ENCODE data around the gene TNP1.

TNP1 gene

DNA sequence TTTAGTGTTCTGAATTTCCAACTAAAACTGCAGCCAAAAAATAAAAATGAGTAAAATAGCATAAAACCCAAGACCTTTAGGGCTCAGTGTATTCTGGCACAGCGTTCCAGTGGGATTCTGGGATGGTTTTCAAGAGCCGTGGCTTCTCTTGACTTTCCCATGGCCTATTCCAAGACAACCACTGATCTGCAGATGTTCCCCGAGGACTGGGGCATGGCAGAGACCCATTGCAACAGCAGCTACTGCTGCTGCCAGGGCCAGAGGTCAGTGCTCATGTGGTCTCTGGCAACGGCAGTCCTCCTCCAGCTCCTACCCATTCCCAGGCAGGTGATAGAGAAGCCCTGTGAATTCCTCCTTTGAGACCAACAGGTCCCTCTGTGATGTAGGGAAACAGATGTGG, 26.8 kb downstream of the TNP1 start:
- no peak for DNase-seq

DNA sequence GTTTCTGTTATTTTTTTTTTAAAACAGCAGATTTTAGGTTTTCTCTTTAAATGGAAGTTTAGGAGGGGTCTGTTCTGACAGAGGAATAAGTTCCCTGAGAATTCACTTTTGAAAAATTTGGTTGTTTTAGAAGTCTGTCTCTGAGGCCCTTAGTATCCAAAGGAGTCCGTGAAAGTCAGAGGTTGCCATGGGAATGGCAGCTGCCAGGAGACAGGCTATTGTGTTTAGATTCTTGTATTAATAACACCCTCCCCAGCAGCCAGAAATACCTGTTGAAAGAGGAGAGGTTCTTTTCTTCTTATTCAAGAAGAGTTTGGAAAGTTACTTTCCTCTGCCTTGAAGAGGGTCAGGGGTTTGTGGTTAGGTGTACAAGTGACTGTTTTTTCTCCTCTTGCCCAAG, 29.5 kb downstream of the TNP1 start:
- Mint-ChIP-seq H3K4me3 (no peak overlapping the region), H3K4me1 (no peaks in the 10 kb centered on the region), H3K27me3 (peaks cover 34% of the 10 kb centered on the region), H3K27ac (no peak overlapping the region), H3K9me3 (no peaks in the 10 kb centered on the region)
- no peak for DNase-seq
- no peak for ATAC-seq

More for the DNA sequence above, 26.8 kb downstream of the TNP1 start:
- no peak for ATAC-seq
- Mint-ChIP-seq H3K4me1 (no peaks in the 10 kb centered on the region), H3K27me3 (peaks cover 45% of the 10 kb centered on the region), H3K4me3 (no peak overlapping the region), H3K27ac (no peak overlapping the region), H3K9me3 (no peaks in the 10 kb centered on the region)

DNA sequence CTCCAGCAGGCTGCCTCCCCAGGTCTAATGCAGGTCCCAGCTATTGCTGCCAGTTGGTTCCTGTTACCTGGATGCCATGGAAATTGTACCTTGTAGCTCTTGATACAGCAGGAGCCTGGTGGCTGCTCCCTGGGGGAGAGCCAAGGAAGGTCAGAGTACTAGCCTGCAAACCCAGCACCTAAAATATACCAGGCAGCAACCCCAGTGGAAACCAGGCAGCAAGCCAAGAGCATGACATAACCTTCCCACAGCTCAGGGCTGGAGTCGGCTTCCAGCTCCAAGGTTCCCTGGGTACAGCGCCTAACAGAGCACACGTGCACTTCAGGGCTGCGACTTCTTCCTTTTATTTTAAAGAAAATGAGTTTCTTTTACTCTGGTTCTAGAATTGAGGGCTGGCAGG, 30.3 kb downstream of the TNP1 start:
- no peak overlapping the region for H3K27ac Mint-ChIP-seq
- peaks cover 34% of the 10 kb centered on the region for H3K27me3 Mint-ChIP-seq
- no peaks in the 10 kb centered on the region for H3K4me1 Mint-ChIP-seq
- no peaks in the 10 kb centered on the region for H3K9me3 Mint-ChIP-seq
- ATAC-seq (no peak), DNase-seq (no peak)
- H3K4me3 Mint-ChIP-seq, result no peak overlapping the region

DNA sequence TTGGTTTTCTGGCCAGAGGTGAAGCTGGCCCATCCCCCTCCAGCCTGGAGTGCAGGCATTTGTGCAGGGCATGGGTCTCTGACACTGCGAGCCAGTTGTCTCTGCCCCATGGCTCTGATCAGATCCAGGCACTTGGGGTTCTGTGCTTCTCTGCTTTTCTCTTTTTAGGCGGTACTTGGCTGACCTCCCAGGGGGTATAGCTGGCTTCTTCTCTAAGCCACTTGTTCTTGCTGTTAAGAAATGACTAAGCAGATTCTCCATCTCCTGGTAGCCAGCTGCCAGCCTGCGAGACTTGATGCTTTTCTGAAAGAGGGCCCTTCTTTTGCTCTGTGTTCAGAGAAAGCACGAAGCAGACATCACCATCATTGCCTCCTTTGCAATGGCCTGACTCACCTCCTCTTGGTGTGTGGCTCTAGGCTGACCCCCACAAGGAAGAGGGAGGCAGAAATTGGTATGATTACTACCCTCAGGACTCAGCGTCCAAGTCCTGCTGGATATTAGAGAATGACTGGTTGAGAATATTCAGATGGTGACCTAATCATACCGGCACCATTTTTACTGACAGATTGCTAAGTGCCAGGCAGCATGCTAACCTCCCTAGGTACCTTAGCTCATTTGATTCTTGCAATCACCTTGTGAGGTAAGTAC, 32.7 kb downstream of the TNP1 start:
- Mint-ChIP-seq H3K27me3 (peaks cover 34% of the 10 kb centered on the region), H3K4me1 (no peaks in the 10 kb centered on the region), H3K27ac (no peak overlapping the region), H3K9me3 (no peaks in the 10 kb centered on the region), H3K4me3 (no peak overlapping the region)
- ATAC-seq (no peak), DNase-seq (no peak)

DNA sequence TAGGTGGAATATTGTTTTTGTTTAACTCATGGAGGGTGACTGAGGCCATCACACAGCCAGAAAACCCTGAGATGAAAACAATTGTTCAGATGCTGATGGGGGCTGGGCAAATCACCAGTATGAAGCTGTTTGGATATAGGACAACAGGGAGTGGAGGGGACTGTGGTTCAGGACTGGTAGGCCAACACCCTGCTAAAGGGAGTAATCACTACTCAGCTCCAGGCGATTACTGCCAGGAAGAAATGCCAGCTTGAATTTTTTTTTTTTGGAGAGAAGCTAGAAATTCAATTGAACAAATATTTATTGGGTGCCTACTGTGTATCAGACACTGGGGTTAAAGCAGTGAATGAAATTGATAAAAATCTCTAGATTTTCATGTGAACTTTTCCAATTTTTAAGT, 37.4 kb downstream of the TNP1 start:
- no peaks in the 10 kb centered on the region for H3K4me1 Mint-ChIP-seq
- DNase-seq, result no peak
- H3K4me3 Mint-ChIP-seq, result no peak overlapping the region
- H3K27me3 Mint-ChIP-seq, result peaks cover 41% of the 10 kb centered on the region
- no peak overlapping the region for H3K27ac Mint-ChIP-seq
- no peak for ATAC-seq
- no peaks in the 10 kb centered on the region for H3K9me3 Mint-ChIP-seq

DNA sequence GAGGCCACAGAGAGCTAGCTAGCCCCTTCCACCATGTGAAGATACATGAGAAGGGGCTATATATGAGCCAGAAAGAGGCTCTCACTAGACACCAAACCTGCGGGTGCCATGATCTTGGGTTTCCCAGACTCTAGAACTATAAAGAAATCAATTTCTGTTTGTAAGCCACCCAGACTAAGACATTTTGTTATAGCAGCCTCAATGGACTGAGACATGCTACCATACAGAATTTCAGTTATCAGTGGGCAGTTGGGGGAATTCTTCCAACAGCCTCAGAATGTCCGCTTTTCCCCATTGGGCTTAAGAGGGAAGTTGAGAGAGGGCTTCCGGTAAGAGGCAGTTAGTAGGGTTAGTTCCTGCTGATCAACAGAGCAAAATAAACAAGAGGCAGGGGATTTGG, 39.2 kb downstream of the TNP1 start:
- H3K4me3 Mint-ChIP-seq, result no peak overlapping the region
- no peak for DNase-seq
- H3K27me3 Mint-ChIP-seq, result peaks cover 46% of the 10 kb centered on the region
- no peak overlapping the region for H3K27ac Mint-ChIP-seq
- no peaks in the 10 kb centered on the region for H3K4me1 Mint-ChIP-seq
- no peak for ATAC-seq
- no peaks in the 10 kb centered on the region for H3K9me3 Mint-ChIP-seq

DNA sequence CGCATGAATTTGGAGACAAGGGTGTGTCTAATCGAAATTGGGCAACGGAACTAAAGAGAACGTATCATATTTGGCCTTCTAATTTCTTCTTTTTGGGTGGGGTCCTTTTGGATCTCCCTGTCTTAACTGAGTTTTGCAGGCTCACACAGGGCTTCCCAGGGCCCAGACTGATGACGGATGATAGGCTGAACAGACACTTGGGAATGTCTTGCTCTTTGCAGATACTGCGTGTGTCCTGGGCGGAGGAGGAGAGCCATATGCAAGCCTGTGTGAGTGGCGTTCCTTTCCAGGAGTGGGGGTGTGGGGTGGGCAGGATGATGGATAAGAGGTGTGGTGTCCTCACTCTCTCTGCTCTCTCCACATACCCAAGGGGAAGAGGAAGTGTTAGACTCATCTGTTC, 40.1 kb downstream of the TNP1 start:
- Mint-ChIP-seq H3K27ac (no peak overlapping the region), H3K9me3 (no peaks in the 10 kb centered on the region), H3K4me3 (no peak overlapping the region), H3K27me3 (peaks cover 55% of the 10 kb centered on the region), H3K4me1 (no peaks in the 10 kb centered on the region)
- ATAC-seq (no peak), DNase-seq (no peak)

DNA sequence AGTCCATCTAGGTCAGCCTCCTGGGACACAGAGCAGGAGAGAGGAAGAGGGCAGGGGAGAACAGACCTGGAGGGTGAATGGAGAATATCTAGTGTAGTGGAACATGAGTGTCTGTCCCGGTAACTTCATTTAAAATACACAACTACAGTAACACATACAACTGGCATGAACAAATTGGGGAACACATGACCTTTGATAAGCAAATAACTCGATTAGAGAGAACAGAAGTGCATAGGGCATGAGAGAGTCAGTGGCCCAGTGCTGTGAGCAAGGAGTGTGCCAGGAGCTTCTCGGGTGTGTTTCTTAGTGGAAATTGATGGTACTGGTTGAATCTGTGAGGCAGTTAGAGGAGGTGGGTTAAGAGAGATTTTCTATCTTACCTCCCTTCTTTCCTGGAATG, 40.8 kb downstream of the TNP1 start:
- H3K4me3 Mint-ChIP-seq, result no peak overlapping the region
- no peaks in the 10 kb centered on the region for H3K9me3 Mint-ChIP-seq
- H3K27me3 Mint-ChIP-seq, result peaks cover 55% of the 10 kb centered on the region
- no peak overlapping the region for H3K27ac Mint-ChIP-seq
- H3K4me1 Mint-ChIP-seq, result no peaks in the 10 kb centered on the region
- no peak for DNase-seq
- ATAC-seq, result no peak

DNA sequence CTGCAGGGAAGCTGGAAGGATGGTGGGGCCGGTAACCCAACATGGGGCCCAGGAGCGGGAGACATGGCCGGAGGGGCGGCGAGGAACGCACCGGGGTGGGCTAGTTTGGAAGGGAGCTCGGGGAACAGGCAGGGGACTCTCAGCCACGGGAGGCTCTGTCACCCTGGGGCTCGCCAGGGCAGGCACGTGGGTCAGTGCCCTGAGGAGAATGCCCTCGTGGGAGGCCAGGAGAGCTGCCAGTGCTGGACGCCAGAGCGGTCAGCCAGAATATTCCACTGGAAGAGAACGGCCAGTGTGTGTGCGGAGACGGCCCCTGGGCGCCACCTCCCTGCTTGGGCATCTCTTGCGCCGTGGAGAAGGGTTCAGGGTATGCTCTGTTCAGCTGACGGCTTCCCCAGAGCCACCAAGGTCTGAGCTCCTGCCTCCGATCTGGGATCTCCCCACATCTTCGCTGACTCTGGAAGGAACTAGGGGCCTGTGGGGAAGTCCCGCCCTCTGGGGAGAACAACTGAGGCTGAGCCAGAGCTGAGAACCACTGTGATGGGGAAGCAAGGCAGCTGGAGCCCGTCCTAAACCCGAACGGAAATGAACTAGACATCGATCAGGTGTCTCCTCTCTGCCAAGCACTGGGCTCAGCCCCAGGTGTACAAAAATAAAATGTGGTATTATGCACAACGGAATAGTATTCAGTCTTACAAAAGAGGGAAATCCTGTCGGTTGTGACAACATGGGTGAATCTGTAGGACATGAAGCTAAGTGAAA, 49.3 kb downstream of the TNP1 start:
- H3K27me3 Mint-ChIP-seq, result peaks cover 8% of the 10 kb centered on the region
- H3K4me3 Mint-ChIP-seq, result no peak overlapping the region
- H3K9me3 Mint-ChIP-seq, result no peaks in the 10 kb centered on the region
- DNase-seq (no peak), ATAC-seq (peak; percentile 33)
- no peak overlapping the region for H3K27ac Mint-ChIP-seq
- no peaks in the 10 kb centered on the region for H3K4me1 Mint-ChIP-seq

Data from stimulated activated naive CD8-positive, alpha-beta T cell treated with anti-CD3 and anti-CD28 coated beads, Interleukin-15, amount 100 ng/mL, for 72 hours (primary cell).